Activated CD4-positive, CD25-positive, alpha-beta regulatory T cell treated with anti-CD3 and anti-CD28 coated beads, Interleukin-2, amount 50 U/mL, for 24 hours (primary cell): ENCODE data around the gene ARHGAP10.
A peak's percentile ranks its signal among the peaks of the same experiment; 100 is the strongest.

Experiments
- ATAC-seq, 2 donors: fragments of 150-1000 bp; cut with Tn5 transposase; one replicate each; pipeline ENCODE4 v1.10.0; 2021; ENCODE audit warnings: mild to moderate bottlenecking in 1 of 2, moderate library complexity in 1 of 2

The ARHGAP10 gene

GRCh38 chr4:148108766-148109165 lies 376.9 kb downstream of the ARHGAP10 start:
- no peak for ATAC-seq

- no peak for ATAC-seq
Observed at GRCh38 chr4:148109216-148109615, 377.3 kb downstream of the ARHGAP10 start.

GRCh38 chr4:148110169-148110568 lies 378.3 kb downstream of the ARHGAP10 start:
- no peak for ATAC-seq

GRCh38 chr4:148112231-148112982 lies 380.5 kb downstream of the ARHGAP10 start:
- peak; percentile 28 to 59 for ATAC-seq

- ATAC-seq = no peak
Observed at GRCh38 chr4:148114436-148114835, 382.5 kb downstream of the ARHGAP10 start.

- no peak for ATAC-seq
Observed at GRCh38 chr4:148116264-148116663, 384.4 kb downstream of the ARHGAP10 start.

- no peak for ATAC-seq
Observed at GRCh38 chr4:148116969-148117368, 385.1 kb downstream of the ARHGAP10 start.

- ATAC-seq = no peak
Observed at GRCh38 chr4:148118179-148118578, 386.3 kb downstream of the ARHGAP10 start.

GRCh38 chr4:148118633-148119032 lies 386.7 kb downstream of the ARHGAP10 start:
- ATAC-seq = no peak

GRCh38 chr4:148120216-148120615 lies 388.3 kb downstream of the ARHGAP10 start:
- no peak for ATAC-seq
